Endothelial cell of umbilical vein (primary cell): ENCODE data around the gene CYP39A1. TPM values are rescaled to one million over a fixed set of nuclear protein-coding genes. Genes with fewer than 3 reads are reported as not detected.

Experiments used
- BruUV-seq: library from RNA; stranded (reverse); fragments of 400-500 nt; replicated peaks from 2 replicates; lab custom pipeline; 2021; lab: Mats Ljungman, UMichigan
- CTCF ChIA-PET: fragments of 300-600, 350-600 bp; sonication (Branson Sonifier 250); formaldehyde crosslinking; loops from one replicate; lab custom pipeline; 2021; ENCODE audit warnings: antibody characterized with exemption, inconsistent platforms; lab: Charles Lee
- POLR2A ChIA-PET: fragments of 300-600, 350-600 bp; sonication (Branson Sonifier 250); formaldehyde crosslinking; loops from one replicate; lab custom pipeline; 2021; ENCODE audit warnings: antibody characterized with exemption, inconsistent platforms; lab: Charles Lee
- DNase-seq: peaks from one replicate; pipeline ENCODE4 v3.0.0-alpha.2; 2011; ENCODE audit warnings: low read depth, low spot score
- FAIRE-seq: peaks from 2 replicates; lab custom pipeline; 2011; peaks lifted over from hg19 to GRCh38; lab: Jason Lieb, UNC
- H2AFZ ChIP-seq: 2 replicates; pipeline ENCODE4 v1.6.0; 2012; ENCODE audit warnings: low read depth, low read length, control low read depth, inconsistent platforms
- H3K27ac ChIP-seq: 2 replicates; pipeline ENCODE4 v1.5.1; 2011; ENCODE audit warnings: low read depth, mild to moderate bottlenecking, control low read depth, low read length, moderate library complexity; ENCODE audit not compliant: insufficient read depth
- H3K27me3 ChIP-seq, 2 experiments: 2 replicates each; pipeline versions ENCODE4 v1.6.0 to v1.6.1; 2011; ENCODE audit warnings: low read length in 2 of 2, mixed read lengths in 1 of 2; ENCODE audit not compliant: control insufficient read depth in 2 of 2, insufficient read depth in 2 of 2
- H3K36me3 ChIP-seq, 2 experiments: 2 replicates in 1 of 2; 3 replicates in 1 of 2; pipeline ENCODE4 v1.5.1; 2011; ENCODE audit warnings: low read length in 2 of 2, mild to moderate bottlenecking in 1 of 2, moderate library complexity in 1 of 2; ENCODE audit not compliant: control insufficient read depth in 2 of 2, insufficient read depth in 2 of 2; ENCODE audit errors: extremely low read depth in 1 of 2
- H3K4me1 ChIP-seq: 3 replicates; pipeline ENCODE4 v1.5.1; 2011; ENCODE audit warnings: mild to moderate bottlenecking, low read length; ENCODE audit not compliant: control insufficient read depth, insufficient read depth; ENCODE audit errors: extremely low read depth
- H3K4me2 ChIP-seq: 2 replicates; pipeline ENCODE4 v1.6.1; 2011; ENCODE audit warnings: low read length, control low read depth, mixed read lengths; ENCODE audit not compliant: insufficient read depth
- H3K4me3 ChIP-seq, 3 experiments: fragments of 200-600 bp in 1 of 3; sonication (generic), shearing (Covaris generic) in 1 of 3; replicated peaks in 1 of 3; 2 replicates each; pipeline ENCODE4 v1.5.1; 2011 to 2016; ENCODE audit warnings: control low read depth in 3 of 3, low read length in 3 of 3, mild to moderate bottlenecking in 2 of 3, inconsistent platforms in 1 of 3, low read depth in 1 of 3, moderate library complexity in 1 of 3; ENCODE audit not compliant: insufficient read depth in 1 of 3
- H3K79me2 ChIP-seq: 2 replicates; pipeline ENCODE4 v1.6.0; 2012; ENCODE audit warnings: low read length, inconsistent platforms; ENCODE audit not compliant: control insufficient read depth, insufficient read depth
- H3K9ac ChIP-seq: replicated peaks from 2 replicates; pipeline ENCODE3; 2011; ENCODE audit warnings: low read length, control low read depth; ENCODE audit not compliant: insufficient read depth; ENCODE audit errors: extremely low read depth
- H3K9me1 ChIP-seq: replicated peaks from 3 replicates; pipeline ENCODE4 v1.6.0; 2011; ENCODE audit warnings: mild to moderate bottlenecking, low read length; ENCODE audit not compliant: control insufficient read depth, insufficient read depth; ENCODE audit errors: extremely low read depth
- H3K9me3 ChIP-seq: replicated peaks from 2 replicates; pipeline ENCODE4 v1.5.1; 2012; ENCODE audit warnings: low read length, inconsistent platforms; ENCODE audit not compliant: control insufficient read depth, insufficient read depth
- H4K20me1 ChIP-seq: replicated peaks from 2 replicates; pipeline ENCODE3; 2011; ENCODE audit warnings: mild to moderate bottlenecking, low read length; ENCODE audit not compliant: control insufficient read depth, insufficient read depth; ENCODE audit errors: extremely low read depth
- EZH2 ChIP-seq: IDR thresholded peaks from 2 replicates; pipeline ENCODE4 v1.6.1; 2012; ENCODE audit warnings: borderline replicate concordance, low read depth, mild to moderate bottlenecking, moderate library complexity, low read length, inconsistent platforms; ENCODE audit not compliant: severe bottlenecking
- FOS ChIP-seq: IDR thresholded peaks from 2 replicates; pipeline ENCODE4 v1.6.1; 2011; ENCODE audit warnings: mild to moderate bottlenecking, low read length, moderate library complexity, borderline replicate concordance; ENCODE audit not compliant: insufficient read depth
- GATA2 ChIP-seq: IDR thresholded peaks from 2 replicates; pipeline ENCODE4 v1.7.0; 2011; ENCODE audit warnings: low read depth, mild to moderate bottlenecking, moderate library complexity, mixed read lengths, low read length; ENCODE audit not compliant: insufficient read length, insufficient read depth
- JUN ChIP-seq: IDR thresholded peaks from 2 replicates; pipeline ENCODE4 v1.6.1; 2011; ENCODE audit warnings: borderline replicate concordance, low read depth; ENCODE audit not compliant: insufficient read length, insufficient read depth
- MYC ChIP-seq: IDR thresholded peaks from one replicate; pipeline ENCODE4 v1.6.1; 2011; ENCODE audit warnings: mild to moderate bottlenecking, low read depth, low read length
- POLR2A ChIP-seq: IDR thresholded peaks from 2 replicates; pipeline ENCODE4 v1.6.1; 2012; ENCODE audit warnings: low read depth, mild to moderate bottlenecking, control low read depth, low read length
- POLR2AphosphoS5 ChIP-seq: IDR thresholded peaks from 2 replicates; pipeline ENCODE4 v1.6.1; 2012; ENCODE audit warnings: low read depth, mild to moderate bottlenecking, control low read depth, low read length, moderate library complexity; ENCODE audit not compliant: insufficient read depth
- dilution Hi-C: fragments of 300-500 bp; cut with MboI; formaldehyde crosslinking; loops from one replicate; pipeline ENCODE4 v1.15.0; 2019; ENCODE audit warnings: low sequenced_read_pairs; ENCODE audit not compliant: extremely low pct_ligation_motif_present
- intact Hi-C: fragments of 100-400 bp; cut with micrococcal nuclease; formaldehyde crosslinking; loops from one replicate; pipeline ENCODE4 v1.10.0; 2022
- polyA plus RNA-seq, 4 experiments: library from polyadenylated mRNA; depleted of rRNA in 3 of 4; stranded (reverse) in 3 of 4; unstranded in 1 of 4; fragments of >200 nt; gene quantifications; 2 replicates each; pipeline versions ENCODE4 v1.2.1 to v1.2.3, GENCODE V29; 2011 to 2012; ENCODE audit warnings: missing spikeins in 1 of 4
- total RNA-seq: library from RNA; stranded (reverse); gene quantifications from 2 replicates; pipeline ENCODE4 v1.2.3, GENCODE V29; 2021
- TF ChIP-seq, protein P1 (sequence below), 2 donors: IDR thresholded peaks; 1 replicate in 1 of 2; 2 replicates in 1 of 2; pipeline ENCODE4 v1.5.1; 2011; ENCODE audit warnings: low read length in 2 of 2, mild to moderate bottlenecking in 2 of 2, moderate library complexity in 2 of 2, control low read depth in 1 of 2, inconsistent platforms in 1 of 2, low read depth in 1 of 2; ENCODE audit not compliant: insufficient read depth in 1 of 2; ENCODE audit errors: extremely low read depth in 1 of 2
- TF ChIP-seq, protein P2 (sequence below): IDR thresholded peaks from 2 replicates; pipeline ENCODE4 v1.6.1; 2011; ENCODE audit not compliant: insufficient read depth, insufficient read length

CYP39A1 gene
- total and polyA plus RNA-seq, 2 donors (not counting 3 experiments of a cell fraction or from before 2014, with no cell fraction given) = not detected

GRCh38 chr6:46592740-46593139 lies 59.9 kb downstream of the CYP39A1 start:
- intact Hi-C loops (no loop called here), dilution Hi-C loops (no loop called here)
- no peaks in the 10 kb centered on the region for H3K36me3 ChIP-seq
- peaks cover 0 to 2% of the 10 kb centered on the region in 2 experiments for H3K27me3 ChIP-seq
- no peaks in the 10 kb centered on the region for H4K20me1 ChIP-seq
- no peak overlapping the region for H3K9ac ChIP-seq
- DNase-seq (no peak), FAIRE-seq (no peak)
- H3K27ac ChIP-seq = no peak overlapping the region
- H3K4me1 ChIP-seq = no peaks in the 10 kb centered on the region
- H3K9me1 ChIP-seq = no peaks in the 10 kb centered on the region
- H2AFZ ChIP-seq = no peak overlapping the region
- ChIA-PET CTCF (no interaction called here), POLR2A (no interaction called here)
- no peaks in the 10 kb centered on the region for H3K9me3 ChIP-seq
- H3K4me3 ChIP-seq = no peak overlapping the region
- TF ChIP-seq GATA2 = no peak
- no peak for TF ChIP-seq JUN
- TF ChIP-seq, protein P1, sequence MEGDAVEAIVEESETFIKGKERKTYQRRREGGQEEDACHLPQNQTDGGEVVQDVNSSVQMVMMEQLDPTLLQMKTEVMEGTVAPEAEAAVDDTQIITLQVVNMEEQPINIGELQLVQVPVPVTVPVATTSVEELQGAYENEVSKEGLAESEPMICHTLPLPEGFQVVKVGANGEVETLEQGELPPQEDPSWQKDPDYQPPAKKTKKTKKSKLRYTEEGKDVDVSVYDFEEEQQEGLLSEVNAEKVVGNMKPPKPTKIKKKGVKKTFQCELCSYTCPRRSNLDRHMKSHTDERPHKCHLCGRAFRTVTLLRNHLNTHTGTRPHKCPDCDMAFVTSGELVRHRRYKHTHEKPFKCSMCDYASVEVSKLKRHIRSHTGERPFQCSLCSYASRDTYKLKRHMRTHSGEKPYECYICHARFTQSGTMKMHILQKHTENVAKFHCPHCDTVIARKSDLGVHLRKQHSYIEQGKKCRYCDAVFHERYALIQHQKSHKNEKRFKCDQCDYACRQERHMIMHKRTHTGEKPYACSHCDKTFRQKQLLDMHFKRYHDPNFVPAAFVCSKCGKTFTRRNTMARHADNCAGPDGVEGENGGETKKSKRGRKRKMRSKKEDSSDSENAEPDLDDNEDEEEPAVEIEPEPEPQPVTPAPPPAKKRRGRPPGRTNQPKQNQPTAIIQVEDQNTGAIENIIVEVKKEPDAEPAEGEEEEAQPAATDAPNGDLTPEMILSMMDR (IDR thresholded peaks at IDR 0.05; ENCODE audit: extremely low read depth in 1 of 2, insufficient read depth in 1 of 2, low read depth in 1 of 2, low read length in 2 of 2) = no peak
- TF ChIP-seq POLR2A = no peak
- TF ChIP-seq, protein P2, sequence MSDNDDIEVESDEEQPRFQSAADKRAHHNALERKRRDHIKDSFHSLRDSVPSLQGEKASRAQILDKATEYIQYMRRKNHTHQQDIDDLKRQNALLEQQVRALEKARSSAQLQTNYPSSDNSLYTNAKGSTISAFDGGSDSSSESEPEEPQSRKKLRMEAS = no peak
- no peak for TF ChIP-seq FOS
- TF ChIP-seq MYC = no peak
- no TSS peak for BruUV-seq
- no peaks in the 10 kb centered on the region for H3K79me2 ChIP-seq
- no peak overlapping the region for H3K4me2 ChIP-seq

- no peak overlapping the region for H3K4me3 ChIP-seq
- H3K79me2 ChIP-seq = no peaks in the 10 kb centered on the region
- no peak for DNase-seq
- no peaks in the 10 kb centered on the region for H3K9me3 ChIP-seq
- no peak overlapping the region for H2AFZ ChIP-seq
- POLR2A ChIA-PET = no interaction called here
- BruUV-seq = no TSS peak
- TF ChIP-seq, protein P2 = no peak
- TF ChIP-seq POLR2AphosphoS5 (no peak), GATA2 (no peak), MYC (no peak), POLR2A (no peak), EZH2 (no peak), FOS (no peak), JUN (no peak)
- TF ChIP-seq, protein P1 (IDR thresholded peaks at IDR 0.05; ENCODE audit: extremely low read depth in 1 of 2, insufficient read depth in 1 of 2, low read depth in 1 of 2, low read length in 2 of 2) = no peak
- CTCF ChIA-PET = no interaction called here
- no peak overlapping the region for H3K27ac ChIP-seq
- H4K20me1 ChIP-seq = no peaks in the 10 kb centered on the region
- FAIRE-seq = no peak
- no peaks in the 10 kb centered on the region for H3K36me3 ChIP-seq
- H3K27me3 ChIP-seq = peaks cover 0 to 2% of the 10 kb centered on the region in 2 experiments
- no peak overlapping the region for H3K9ac ChIP-seq
- H3K4me2 ChIP-seq = no peak overlapping the region
- dilution Hi-C loops = no loop called here
- H3K4me1 ChIP-seq = no peaks in the 10 kb centered on the region
- H3K9me1 ChIP-seq = no peaks in the 10 kb centered on the region
- intact Hi-C loops = no loop called here
These were observed 60.6 kb downstream of the CYP39A1 start for GRCh38 chr6:46592046-46592445.
